Erythroblast (primary cell): ENCODE results near the gene NEGR1.

Experiments
- GATA1 ChIP-seq: IDR thresholded peaks from 2 replicates; pipeline ENCODE4 v1.6.1; 2011; ENCODE audit warnings: low read depth, mild to moderate bottlenecking, control low read depth, low read length, moderate library complexity
- POLR2A ChIP-seq: IDR thresholded peaks from 2 replicates; pipeline ENCODE4 v1.6.1; 2011; ENCODE audit warnings: mild to moderate bottlenecking, low read length

DNA sequence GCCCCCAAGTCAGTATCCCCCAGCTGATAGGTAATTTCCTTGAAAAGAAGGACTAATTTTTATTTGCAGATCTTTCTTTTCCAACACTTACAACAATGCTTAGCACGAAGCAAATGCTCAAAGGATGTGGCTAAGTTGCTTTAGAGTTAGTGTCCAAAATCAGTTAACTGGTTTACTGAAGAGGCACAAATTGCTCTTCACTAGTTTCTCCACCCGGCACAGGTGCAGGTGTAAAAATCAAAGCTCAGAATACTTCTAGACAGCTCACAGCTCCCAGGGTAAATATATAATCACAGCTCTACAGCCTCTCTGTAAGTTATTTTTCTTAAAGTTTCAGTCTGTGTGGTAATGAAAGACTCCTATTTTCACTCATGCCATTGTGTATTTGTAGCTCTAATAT lies 361.8 kb downstream of the NEGR1 start:
- TF ChIP-seq POLR2A, result no peak
- no peak for TF ChIP-seq GATA1
